Measurements from ENCODE around the gene ESPNL. TPM values are rescaled to one million over a fixed set of nuclear protein-coding genes. Genes with fewer than 3 reads are reported as not detected.

Gene ESPNL
- total RNA-seq, 2 experiments from 2014 or later, result 0.11 to 0.27 TPM

DNA sequence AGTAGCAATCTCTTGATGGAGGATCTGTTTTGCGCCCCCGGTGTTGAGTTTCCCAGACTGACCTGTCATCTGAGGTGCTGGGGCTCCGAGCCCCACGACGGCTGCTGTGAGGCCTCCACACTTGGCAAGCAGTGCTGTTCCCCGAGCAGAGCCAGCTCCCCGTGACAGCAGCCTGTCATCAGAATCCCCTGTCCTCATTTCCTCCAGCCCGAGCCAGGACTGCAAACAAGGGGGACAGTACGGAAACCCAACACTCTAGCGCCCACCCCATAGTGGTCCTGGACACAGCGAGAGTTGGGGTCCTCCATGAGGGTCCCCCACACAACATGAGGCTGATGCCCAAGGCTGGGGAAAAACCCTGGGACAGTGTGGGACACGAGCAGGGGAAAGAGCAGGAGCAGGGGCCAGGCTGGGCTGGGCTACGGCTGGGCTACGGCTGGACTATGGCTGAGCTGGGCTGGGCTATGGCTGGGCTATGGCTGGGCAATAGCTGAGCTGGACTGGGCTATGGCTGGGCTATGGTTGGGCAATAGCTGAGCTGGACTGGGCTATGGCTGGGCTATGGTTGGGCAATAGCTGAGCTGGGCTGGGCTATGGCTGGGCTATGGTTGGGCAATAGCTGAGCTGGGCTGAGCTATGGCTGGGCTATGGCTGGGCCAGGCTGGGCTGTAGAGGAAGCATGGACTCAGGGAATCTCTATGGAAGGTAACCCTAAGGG, 36.8 kb downstream of the ESPNL start:
- ChIA-PET POLR2A (no interaction called here), CTCF (no interaction called here)
- intact Hi-C loops (cut with micrococcal nuclease), result no loop called here
- peaks cover 6% of the 10 kb centered on the region for H3K4me1 Mint-ChIP-seq (ENCODE audit: low read depth)
- H3K9me3 Mint-ChIP-seq, result no peaks in the 10 kb centered on the region
- no peak overlapping the region for H3K27ac Mint-ChIP-seq
- no peak for ATAC-seq
- no peaks in the 10 kb centered on the region for H3K27me3 Mint-ChIP-seq
- DNase-seq, result no peak
- TF ChIP-seq, protein P1, sequence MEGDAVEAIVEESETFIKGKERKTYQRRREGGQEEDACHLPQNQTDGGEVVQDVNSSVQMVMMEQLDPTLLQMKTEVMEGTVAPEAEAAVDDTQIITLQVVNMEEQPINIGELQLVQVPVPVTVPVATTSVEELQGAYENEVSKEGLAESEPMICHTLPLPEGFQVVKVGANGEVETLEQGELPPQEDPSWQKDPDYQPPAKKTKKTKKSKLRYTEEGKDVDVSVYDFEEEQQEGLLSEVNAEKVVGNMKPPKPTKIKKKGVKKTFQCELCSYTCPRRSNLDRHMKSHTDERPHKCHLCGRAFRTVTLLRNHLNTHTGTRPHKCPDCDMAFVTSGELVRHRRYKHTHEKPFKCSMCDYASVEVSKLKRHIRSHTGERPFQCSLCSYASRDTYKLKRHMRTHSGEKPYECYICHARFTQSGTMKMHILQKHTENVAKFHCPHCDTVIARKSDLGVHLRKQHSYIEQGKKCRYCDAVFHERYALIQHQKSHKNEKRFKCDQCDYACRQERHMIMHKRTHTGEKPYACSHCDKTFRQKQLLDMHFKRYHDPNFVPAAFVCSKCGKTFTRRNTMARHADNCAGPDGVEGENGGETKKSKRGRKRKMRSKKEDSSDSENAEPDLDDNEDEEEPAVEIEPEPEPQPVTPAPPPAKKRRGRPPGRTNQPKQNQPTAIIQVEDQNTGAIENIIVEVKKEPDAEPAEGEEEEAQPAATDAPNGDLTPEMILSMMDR (IDR thresholded peaks at IDR 0.05), result no peak
- H3K4me3 Mint-ChIP-seq, result no peak overlapping the region
- H3K36me3 Mint-ChIP-seq (ENCODE audit: low read depth), result no peaks in the 10 kb centered on the region

- no peaks in the 10 kb centered on the region for H3K27me3 Mint-ChIP-seq
- peaks cover 6% of the 10 kb centered on the region for H3K4me1 Mint-ChIP-seq (ENCODE audit: low read depth)
- DNase-seq (no peak), ATAC-seq (no peak)
- ChIA-PET CTCF (no interaction called here), POLR2A (no interaction called here)
- H3K27ac Mint-ChIP-seq, result no peak overlapping the region
- intact Hi-C loops (cut with micrococcal nuclease), result no loop called here
- H3K36me3 Mint-ChIP-seq (ENCODE audit: low read depth), result no peaks in the 10 kb centered on the region
- TF ChIP-seq, protein P1 (IDR thresholded peaks at IDR 0.05), result no peak
- no peak overlapping the region for H3K4me3 Mint-ChIP-seq
- no peaks in the 10 kb centered on the region for H3K9me3 Mint-ChIP-seq
Measured at GRCh38 chr2:238137885-238138284, 37.7 kb downstream of the ESPNL start.

GRCh38 chr2:238138331-238139195, 38.4 kb downstream of the ESPNL start, which contains the start of gene KLHL30:
TSS of gene KLHL30 (plus strand) at chr2:238138668. CDS start at chr2:238140755, 2,087 bp downstream.
- Mint-ChIP-seq H3K9me3 (no peaks in the 10 kb centered on the region), H3K4me3 (no peak within 1 kb of the TSS), H3K4me1 (ENCODE audit: low read depth) (peaks cover 7% of the 10 kb centered on the region), H3K27me3 (no peaks in the 10 kb centered on the region), H3K36me3 (ENCODE audit: low read depth) (no peaks in the 10 kb centered on the region), H3K27ac (no peak within 1 kb of the TSS)
- intact Hi-C loops (cut with micrococcal nuclease), result no loop called here
- ATAC-seq (no peak), DNase-seq (no peak)
- ChIA-PET POLR2A (interaction anchor here (0.6 kb wide), 1 partner anchor 255 kb away, joined by 3 read pairs; no protein-coding TSS in a partner anchor), CTCF (interaction anchor here (1.0 to 1.7 kb wide), 4 partner anchors 14 to 212 kb away, joined by 3 to 11 read pairs (median 5); no protein-coding TSS in a partner anchor)
- TF ChIP-seq, protein P1 (IDR thresholded peaks at IDR 0.05), result no peak

DNA sequence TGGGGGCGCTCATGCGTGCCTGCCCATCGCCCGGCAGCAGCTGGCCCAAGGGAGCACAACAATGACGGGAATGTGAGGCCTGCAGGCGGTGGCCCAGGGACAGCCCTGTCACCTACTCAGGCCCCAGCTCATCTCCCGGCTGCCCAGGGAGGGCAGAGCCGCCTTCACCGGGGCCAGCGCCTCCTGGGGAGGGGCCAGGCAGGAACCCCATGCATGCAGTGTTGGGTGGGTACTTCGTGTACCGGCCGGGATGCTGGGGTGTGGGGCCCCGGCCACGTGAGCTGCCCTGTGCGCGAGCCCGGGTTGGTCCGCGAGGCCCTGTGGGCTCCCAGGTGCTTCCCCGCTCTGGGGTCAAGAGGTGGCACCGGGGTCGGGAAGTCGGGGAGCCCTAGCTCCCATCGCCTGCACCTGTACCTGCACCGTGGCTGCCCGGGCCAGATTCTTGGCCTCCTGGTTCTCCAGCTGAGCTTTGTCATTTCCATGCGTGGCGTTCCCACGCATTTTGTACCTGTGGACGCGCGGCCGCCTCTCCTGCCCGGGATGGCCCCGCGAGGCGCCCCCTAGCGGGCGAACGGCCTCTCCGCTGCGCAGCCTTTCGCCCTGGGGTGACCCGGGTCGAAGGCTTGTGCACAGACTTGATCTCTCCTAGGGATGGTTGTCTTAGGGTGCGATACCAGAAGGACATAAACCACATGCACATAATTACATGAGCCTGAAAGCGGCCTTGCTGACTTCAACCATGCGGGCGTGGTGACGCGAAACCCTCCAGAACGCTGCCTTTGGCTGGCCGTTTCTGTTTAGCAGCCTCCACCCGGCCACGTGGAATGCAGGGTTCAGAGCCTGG, 39.3 kb downstream of the ESPNL start:
- Mint-ChIP-seq H3K36me3 (ENCODE audit: low read depth) (no peaks in the 10 kb centered on the region), H3K4me1 (ENCODE audit: low read depth) (peaks cover 11% of the 10 kb centered on the region), H3K4me3 (no peak overlapping the region), H3K27me3 (no peaks in the 10 kb centered on the region), H3K9me3 (no peaks in the 10 kb centered on the region), H3K27ac (no peak overlapping the region)
- ChIA-PET POLR2A (interaction anchor here (0.6 kb wide), 1 partner anchor 256 kb away, joined by 3 read pairs; no protein-coding TSS in a partner anchor), CTCF (interaction anchor here (1.0 to 1.7 kb wide), 5 partner anchors 13 to 212 kb away, joined by 3 to 11 read pairs (median 4); no protein-coding TSS in a partner anchor)
- peak; percentile 39 for DNase-seq
- TF ChIP-seq, protein P1 (IDR thresholded peaks at IDR 0.05), result peak; percentile 71
- intact Hi-C loops (cut with micrococcal nuclease), result no loop called here
- peak; percentile 57 for ATAC-seq
